Measurements from ENCODE around the gene XPR1. TPM values are rescaled to one million over a fixed set of nuclear protein-coding genes. Genes with fewer than 3 reads are reported as not detected.

The XPR1 gene
- total and polyA plus RNA-seq, 8 donors, result 3.4 to 25.3 (median 13.7) TPM

- Histone ChIP-seq H3K27ac (no peak overlapping the region), H3K4me3 (no peak overlapping the region), H3K9me3 (no peaks in the 10 kb centered on the region), H3K4me1 (peaks cover 2 to 8% (median 3%) of the 10 kb centered on the region in 3 donors), H3K27me3 (no peaks in the 10 kb centered on the region), H3K36me3 (no peaks in the 10 kb centered on the region)
- ATAC-seq, result no peak
- 80 to 83% methylated on average over 2 of the region's 2 CpGs for WGBS, 2 donors
- FAIRE-seq, result no peak
- DNase-seq, result no peak
- no peak for TF ChIP-seq CTCF (IDR thresholded peaks at IDR 0.05)
- intact Hi-C loops (cut with DNase I), result no loop called here
These were observed 161.6 kb downstream of the XPR1 start for GRCh38 chr1:180793451-180793850.

- FAIRE-seq (no peak), DNase-seq (no peak), ATAC-seq (no peak)
- intact Hi-C loops (cut with DNase I), result no loop called here
- Histone ChIP-seq H3K9me3 (no peaks in the 10 kb centered on the region), H3K4me3 (no peak overlapping the region), H3K36me3 (no peaks in the 10 kb centered on the region), H3K4me1 (peaks cover 0 to 3% (median 0%) of the 10 kb centered on the region in 3 donors), H3K27ac (no peak overlapping the region), H3K27me3 (no peaks in the 10 kb centered on the region)
- TF ChIP-seq CTCF (IDR thresholded peaks at IDR 0.05), result no peak
- WGBS, 2 donors, result 29 to 30% methylated on average over 1 of the region's 1 CpG
These were observed 165.2 kb downstream of the XPR1 start for GRCh38 chr1:180796897-180797640.

- Histone ChIP-seq H3K27me3 (no peaks in the 10 kb centered on the region), H3K4me3 (no peak overlapping the region), H3K4me1 (no peaks in the 10 kb centered on the region), H3K36me3 (no peaks in the 10 kb centered on the region), H3K27ac (no peak overlapping the region), H3K9me3 (no peaks in the 10 kb centered on the region)
- TF ChIP-seq CTCF (IDR thresholded peaks at IDR 0.05), result no peak
- DNase-seq (no peak), FAIRE-seq (no peak), ATAC-seq (peak in 1 of 4 donors; percentile 18)
- intact Hi-C loops (cut with DNase I), result no loop called here
- 72 to 73% methylated on average over 1 of the region's 1 CpG for WGBS, 2 donors
These were observed 169.1 kb downstream of the XPR1 start for GRCh38 chr1:180800945-180801344.

- intact Hi-C loops (cut with DNase I), result no loop called here
- FAIRE-seq, result no peak
- no peak for TF ChIP-seq CTCF (IDR thresholded peaks at IDR 0.05)
- H3K4me1 ChIP-seq, result no peaks in the 10 kb centered on the region
- no peaks in the 10 kb centered on the region for H3K9me3 ChIP-seq
- H3K36me3 ChIP-seq, result peaks cover 0 to 5% (median 0%) of the 10 kb centered on the region in 3 donors
- H3K27me3 ChIP-seq, result no peaks in the 10 kb centered on the region
- H3K27ac ChIP-seq, result no peak overlapping the region
- H3K4me3 ChIP-seq, result no peak overlapping the region
- no peak for ATAC-seq
- no peak for DNase-seq
- 95% methylated on average over 2 of the region's 2 CpGs for WGBS, 2 donors
These were observed 171.0 kb downstream of the XPR1 start for GRCh38 chr1:180802813-180803212.

GRCh38 chr1:180805316-180805715 lies 173.5 kb downstream of the XPR1 start:
- ATAC-seq (no peak), DNase-seq (no peak), FAIRE-seq (no peak)
- no peaks in the 10 kb centered on the region for H3K27me3 ChIP-seq
- H3K4me3 ChIP-seq, result no peak overlapping the region
- H3K36me3 ChIP-seq, result peaks cover 0 to 5% (median 0%) of the 10 kb centered on the region in 3 donors
- intact Hi-C loops (cut with DNase I), result no loop called here
- no peak for TF ChIP-seq CTCF (IDR thresholded peaks at IDR 0.05)
- H3K27ac ChIP-seq, result no peak overlapping the region
- H3K9me3 ChIP-seq, result no peaks in the 10 kb centered on the region
- H3K4me1 ChIP-seq, result no peaks in the 10 kb centered on the region

Measured in pancreas (tissue), 10 donors.